K562 (cell line): Measurements from ENCODE around the gene PIK3CA.

Experiments
- ATF7 ChIP-seq: fragments of 450-650 bp; IDR thresholded peaks from 2 replicates; pipeline ENCODE4 v1.7.1; 2014; ENCODE audit warnings: mild to moderate bottlenecking, moderate library complexity
- CC2D1A ChIP-seq: fragments of 450-650 bp; IDR thresholded peaks from 2 replicates; pipeline ENCODE4 v1.6.1; 2017; ENCODE audit warnings: mild to moderate bottlenecking
- FOXK1 ChIP-seq: sonication (generic); formaldehyde crosslinking; IDR thresholded peaks from 2 replicates; pipeline ENCODE4 v1.8.0; 2022; ENCODE audit warnings: missing genetic modification reagents, mild to moderate bottlenecking, borderline replicate concordance
- KDM2B ChIP-seq: fragments of 250-450 bp; sonication (Bioruptor Pico); IDR thresholded peaks from 2 replicates; pipeline ENCODE4 v1.8.0; 2021; ENCODE audit warnings: mild to moderate bottlenecking, moderate library complexity
- RBBP5 ChIP-seq: fragments of 200-600 bp; sonication (generic); IDR thresholded peaks from 2 replicates; pipeline ENCODE4 v1.6.1; 2012; ENCODE audit warnings: borderline replicate concordance, mild to moderate bottlenecking, low read length, control low read depth, inconsistent platforms; ENCODE audit not compliant: insufficient read depth, poor library complexity, severe bottlenecking
- SAFB ChIP-seq: fragments of 200-400 bp; formaldehyde crosslinking; IDR thresholded peaks from 2 replicates; pipeline ENCODE4 v1.6.1; 2017; ENCODE audit warnings: low read depth, low read length, borderline replicate concordance
- TF ChIP-seq, protein P1 (sequence below): IDR thresholded peaks from 2 replicates; pipeline ENCODE4 v1.6.1; 2012; ENCODE audit warnings: low read depth, low read length, improper control_type of control experiment, borderline replicate concordance

- TF ChIP-seq KDM2B (CRISPR knock-in tag) (no peak), FOXK1 (CRISPR knock-in tag) (no peak), SAFB (no peak), ATF7 (no peak), CC2D1A (no peak), RBBP5 (no peak)
- TF ChIP-seq, protein P1, sequence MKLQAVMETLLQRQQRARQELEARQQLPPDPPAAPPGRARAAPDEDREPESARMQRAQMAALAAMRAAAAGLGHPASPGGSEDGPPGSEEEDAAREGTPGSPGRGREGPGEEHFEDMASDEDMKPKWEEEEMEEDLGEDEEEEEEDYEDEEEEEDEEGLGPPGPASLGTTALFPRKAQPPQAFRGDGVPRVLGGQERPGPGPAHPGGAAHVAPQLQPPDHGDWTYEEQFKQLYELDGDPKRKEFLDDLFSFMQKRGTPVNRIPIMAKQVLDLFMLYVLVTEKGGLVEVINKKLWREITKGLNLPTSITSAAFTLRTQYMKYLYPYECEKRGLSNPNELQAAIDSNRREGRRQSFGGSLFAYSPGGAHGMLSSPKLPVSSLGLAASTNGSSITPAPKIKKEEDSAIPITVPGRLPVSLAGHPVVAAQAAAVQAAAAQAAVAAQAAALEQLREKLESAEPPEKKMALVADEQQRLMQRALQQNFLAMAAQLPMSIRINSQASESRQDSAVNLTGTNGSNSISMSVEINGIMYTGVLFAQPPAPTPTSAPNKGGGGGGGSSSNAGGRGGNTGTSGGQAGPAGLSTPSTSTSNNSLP = no peak
Measured at GRCh38 chr3:179247289-179248015, 99.3 kb downstream of the PIK3CA start.
